Right lobe of liver (tissue), 6 donors: ENCODE data around the gene RDH8. TPM values are rescaled to one million over a fixed set of nuclear protein-coding genes. Genes with fewer than 3 reads are reported as not detected.

Experiments used
- ATAC-seq, 4 donors: fragments of 200-7000 bp; cut with Tn5 transposase; one replicate each; pipeline ENCODE4 v1.9.1; 2020; ENCODE audit warnings: mild to moderate bottlenecking in 4 of 4, moderate library complexity in 4 of 4
- DNase-seq, 3 donors: peaks; one replicate each; pipeline ENCODE4 v3.0.0-alpha.2; 2020
- H3K27ac ChIP-seq, 3 donors: fragments of 200-600 bp; one replicate each; pipeline ENCODE4 v1.8.0; 2022
- H3K27me3 ChIP-seq, 2 donors: fragments of 200-600 bp; one replicate each; pipeline ENCODE4 v1.8.0; 2022
- H3K36me3 ChIP-seq, 4 donors: fragments of 200-600 bp; sonication (generic) in 1 of 4; one replicate each; pipeline versions ENCODE4 v1.5.1 to v1.8.0; 2017 to 2022; ENCODE audit warnings: control low read depth in 1 of 4
- H3K4me1 ChIP-seq, 4 donors: fragments of 200-600 bp; sonication (generic) in 1 of 4; one replicate each; pipeline versions ENCODE4 v1.5.1 to v1.8.0; 2017 to 2022; ENCODE audit warnings: control low read depth in 1 of 4
- H3K4me3 ChIP-seq, 3 donors: fragments of 200-600 bp; one replicate each; pipeline ENCODE4 v1.8.0; 2022
- H3K9me3 ChIP-seq, 4 donors: fragments of 200-600 bp; sonication (generic) in 1 of 4; one replicate each; pipeline versions ENCODE4 v1.5.1 to v1.8.0; 2017 to 2022; ENCODE audit warnings: control low read depth in 1 of 4
- CTCF ChIP-seq, 4 donors: fragments of 200-600 bp in 3 of 4; fragments of 450-650 bp in 1 of 4; IDR thresholded peaks; one replicate each; pipeline versions ENCODE4 v1.5.1 to v1.8.0; 2016 to 2022; ENCODE audit warnings: antibody characterized with exemption in 4 of 4, mild to moderate bottlenecking in 2 of 4
- POLR2A ChIP-seq: fragments of 450-650 bp; IDR thresholded peaks from one replicate; pipeline ENCODE4 v1.6.1; 2017; ENCODE audit warnings: antibody characterized with exemption, mild to moderate bottlenecking
- WGBS: methylation state at CpG from one replicate; pipeline ENCODE4 v1.1.6; 2018; ENCODE audit warnings: low coverage, low lambda C conversion rate; ENCODE audit not compliant: insufficient coverage; ENCODE audit errors: missing lambda C conversion rate; 5-methylcytosine and 5-hydroxymethylcytosine counted together
- intact Hi-C, 2 donors: fragments of 100-400 bp; cut with DNase I; formaldehyde crosslinking; loops; one replicate each; pipeline versions ENCODE4 v1.11.2 to v1.14.1; 2022
- microRNA-seq, 2 donors: library from miRNA; unstranded; fragments of <30 nt; microRNA quantifications; one replicate each; pipeline ENCODE4, GENCODE V29; 2019 to 2020
- small RNA-seq, 2 experiments: library from RNA; depleted of rRNA; stranded (forward); fragments of <200 nt; gene quantifications; one replicate each; pipeline ENCODE3, GENCODE V24; 2016
- total RNA-seq, 6 experiments: library from RNA; depleted of rRNA in 2 of 6; stranded (reverse); fragments of >200 nt in 2 of 6; fragmentation: NEBNext Ultra II Directional in 3 of 6; extraction: Animal tissue kit (Norgen Biotek cat#: 25700) in 3 of 6; gene quantifications; one replicate each; pipeline versions ENCODE4 v1.1.0 to v1.2.4, GENCODE V29; 2016 to 2023
- donor health status: DM: no; HTN: yes; CAD: no.
- donor health status: DM: no; HTN: no; CAD: no.
- donor health status: DM: no; HTN: no; CAD: no.
- donor health status: DM: no; HTN: yes; CAD: no.
- donor health status: DM: no; HTN: yes; CAD: no.

RDH8 gene
- total RNA-seq, 6 experiments from 2014 or later = not detected

GRCh38 chr19:10068205-10068604 is 54.9 kb downstream of the RDH8 start:
- Histone ChIP-seq H3K27me3 (no peaks in the 10 kb centered on the region), H3K4me1 (peaks cover 0 to 41% (median 7%) of the 10 kb centered on the region in 4 donors), H3K4me3 (no peak overlapping the region), H3K9me3 (no peaks in the 10 kb centered on the region), H3K27ac (no peak overlapping the region), H3K36me3 (peaks cover 0 to 5% (median 0%) of the 10 kb centered on the region in 4 donors)
- no peak for ATAC-seq
- peak in 1 of 3 donors; percentile 3 for DNase-seq
- intact Hi-C loops = no loop called here
- no peak for TF ChIP-seq POLR2A
- no peak for TF ChIP-seq CTCF (IDR thresholded peaks at IDR 0.05)
- WGBS = 67% methylated on average over 3 of the region's 4 CpGs

GRCh38 chr19:10069046-10069445 is 55.8 kb downstream of the RDH8 start:
- H3K36me3 ChIP-seq = peaks cover 0 to 5% (median 0%) of the 10 kb centered on the region in 4 donors
- DNase-seq (peak in 2 of 3 donors; percentile 58 to 73), ATAC-seq (peak in 1 of 4 donors; percentile 34)
- H3K9me3 ChIP-seq = no peaks in the 10 kb centered on the region
- intact Hi-C loops = no loop called here
- H3K4me3 ChIP-seq = no peak overlapping the region
- H3K27ac ChIP-seq = peak overlapping the region in 1 of 3 donors; percentile 86
- TF ChIP-seq CTCF (IDR thresholded peaks at IDR 0.05) (no peak), POLR2A (no peak)
- peaks cover 0 to 41% (median 7%) of the 10 kb centered on the region in 4 donors for H3K4me1 ChIP-seq
- H3K27me3 ChIP-seq = no peaks in the 10 kb centered on the region
- WGBS = 43% methylated on average over 5 of the region's 6 CpGs

- Histone ChIP-seq H3K9me3 (no peaks in the 10 kb centered on the region), H3K4me3 (peak overlapping the region; percentile 42 to 68 (median 55)), H3K4me1 (peaks cover 0 to 41% (median 7%) of the 10 kb centered on the region in 4 donors), H3K27me3 (no peaks in the 10 kb centered on the region), H3K27ac (peak overlapping the region; percentile 57 to 86 (median 58)), H3K36me3 (no peaks in the 10 kb centered on the region)
- intact Hi-C loops = loop anchor here in 1 of 2 donors (2.0 kb wide), 1 partner anchor 34 kb away; no protein-coding TSS in a partner anchor
- TF ChIP-seq POLR2A (no peak), CTCF (IDR thresholded peaks at IDR 0.05) (no peak)
- peak; percentile 91 to 97 (median 94) for DNase-seq
- peak; percentile 81 to 90 (median 83) for ATAC-seq
- WGBS = 12% methylated on average over 11 of the region's 22 CpGs
Measured at GRCh38 chr19:10070730-10071446, 57.6 kb downstream of the RDH8 start.

Small RNAs within 50 kb of the gene (microRNA-seq; reads per million reads assigned to microRNA genes)
- 506 to 527 reads per million in 2 donors for gene MIR5589

Small RNAs within 50 kb of the gene (small RNA-seq; reads per million reads assigned to genes)
- gene MIR5589 = 1.2 to 3.4 reads per million in 2 experiments

Other genes with a start within 250 kb of the RDH8 start
- gene ZNF846, start 244.7 kb upstream of the RDH8 start, total RNA-seq = 1 to 10 TPM; 2.8 to 4.6 (median 4.0) TPM
- gene FBXL12, start 194.4 kb upstream of the RDH8 start, total RNA-seq = 10 to 100 TPM in 4 of 6 experiments, 1 to 10 TPM in 2; 9.8 to 18.4 (median 10.9) TPM
- gene UBL5, start 185.6 kb upstream of the RDH8 start, total RNA-seq = 100 to 1,000 TPM; 152 to 303 (median 168) TPM
- 10 to 100 TPM; 19.9 to 54.5 (median 24.8) TPM for gene PIN1, start 178.2 kb upstream of the RDH8 start, total RNA-seq
- 10 to 100 TPM in 5 of 6 experiments, 1 to 10 TPM in 1; 3.8 to 72.5 (median 31.8) TPM for gene OLFM2, start 77.0 kb upstream of the RDH8 start, total RNA-seq
- 10 to 100 TPM in 2 of 6 experiments, 1 to 10 TPM in 4; 3.3 to 20.2 (median 9.4) TPM for gene COL5A3, start 3.0 kb upstream of the RDH8 start, total RNA-seq
- 100 to 1,000 TPM in 1 of 6 experiments, 10 to 100 TPM in 5; 68.5 to 119 (median 88.9) TPM for gene SHFL, start 72.8 kb downstream of the RDH8 start, total RNA-seq
- 10 to 100 TPM; 12.6 to 18.6 (median 15.0) TPM for gene ANGPTL6, start 89.2 kb downstream of the RDH8 start, total RNA-seq
- 10 to 100 TPM; 11.2 to 19.9 (median 18.4) TPM for gene PPAN, start 92.9 kb downstream of the RDH8 start, total RNA-seq
- 1 to 10 TPM; 2.9 to 6.8 (median 5.0) TPM for gene P2RY11, start 98.2 kb downstream of the RDH8 start, total RNA-seq
- 100 to 1,000 TPM in 2 of 6 experiments, 10 to 100 TPM in 4; 68.5 to 142 (median 81.4) TPM for gene EIF3G, start 106.4 kb downstream of the RDH8 start, total RNA-seq
- 10 to 100 TPM; 12.6 to 37.3 (median 24.4) TPM for gene DNMT1, start 181.5 kb downstream of the RDH8 start, total RNA-seq
- gene S1PR2, start 217.8 kb downstream of the RDH8 start, total RNA-seq = 1 to 10 TPM; 1.7 to 6.6 (median 4.1) TPM
- 100 to 1,000 TPM in 1 of 6 experiments, 10 to 100 TPM in 5; 33.7 to 109 (median 38.2) TPM for gene MRPL4, start 238.7 kb downstream of the RDH8 start, total RNA-seq